Measurements from ENCODE around the gene TSC2. TPM values are rescaled to one million over a fixed set of nuclear protein-coding genes. Genes with fewer than 3 reads are reported as not detected.
"Not testable (repeated sequence)": the region's sequence is repeated elsewhere in the genome, so short reads cannot be mapped to it uniquely, and the experiment has no call there.

The TSC2 gene
- total RNA-seq, 4 donors from 2014 or later = 98.4 to 220 (median 141) TPM

- Histone ChIP-seq H3K27ac (no peak overlapping the region), H3K36me3 (peaks cover 0 to 76% (median 0%) of the 10 kb centered on the region in 3 donors)
Measured at GRCh38 chr16:2095918-2096582, 48.3 kb downstream of the TSC2 start.

GRCh38 chr16:2096853-2097595, 49.2 kb downstream of the TSC2 start:
- Histone ChIP-seq H3K9me3 (no peaks in the 10 kb centered on the region), H3K4me1 (peaks cover 0 to 14% (median 0%) of the 10 kb centered on the region in 4 donors), H3K27me3 (no peaks in the 10 kb centered on the region), H3K36me3 (peaks cover 0 to 76% (median 0%) of the 10 kb centered on the region in 3 donors), H3K4me3 (no peak overlapping the region), H3K27ac (no peak overlapping the region)
- DNase-seq = no peak
- no peak for TF ChIP-seq POLR2A (IDR thresholded peaks at IDR 0.05)
- TF ChIP-seq CTCF (IDR thresholded peaks at IDR 0.05) = no peak

More at GRCh38 chr16:2095918-2096582, 48.3 kb downstream of the TSC2 start:
- Histone ChIP-seq H3K9me3 (no peaks in the 10 kb centered on the region), H3K27me3 (no peaks in the 10 kb centered on the region), H3K4me1 (peaks cover 0 to 21% (median 0%) of the 10 kb centered on the region in 4 donors), H3K4me3 (no peak overlapping the region)
- no peak for TF ChIP-seq CTCF (IDR thresholded peaks at IDR 0.05)
- TF ChIP-seq POLR2A (IDR thresholded peaks at IDR 0.05) = no peak
- DNase-seq = no peak

- DNase-seq, H3K4me1 ChIP-seq, H3K4me3 ChIP-seq, H3K9me3 ChIP-seq, H3K27ac ChIP-seq, H3K27me3 ChIP-seq: not testable (repeated sequence)
- peaks cover 0 to 76% (median 0%) of the 10 kb centered on the region in 3 donors for H3K36me3 ChIP-seq
Measured at GRCh38 chr16:2097689-2098088, 49.9 kb downstream of the TSC2 start.

- not testable (repeated sequence) for H3K4me3 ChIP-seq, DNase-seq, H3K27me3 ChIP-seq, H3K4me1 ChIP-seq, H3K27ac ChIP-seq, H3K9me3 ChIP-seq
- peaks cover 0 to 64% (median 0%) of the 10 kb centered on the region in 3 donors for H3K36me3 ChIP-seq
Measured at GRCh38 chr16:2101581-2101980, 53.8 kb downstream of the TSC2 start.

GRCh38 chr16:2102471-2102870, 54.7 kb downstream of the TSC2 start:
- H3K27ac ChIP-seq = no peak overlapping the region
- TF ChIP-seq CTCF (IDR thresholded peaks at IDR 0.05) (no peak), POLR2A (IDR thresholded peaks at IDR 0.05) (no peak)
- no peaks in the 10 kb centered on the region for H3K9me3 ChIP-seq
- DNase-seq = no peak
- H3K27me3 ChIP-seq = no peaks in the 10 kb centered on the region
- no peak overlapping the region for H3K4me3 ChIP-seq
- no peaks in the 10 kb centered on the region for H3K4me1 ChIP-seq
- peaks cover 0 to 58% (median 0%) of the 10 kb centered on the region in 3 donors for H3K36me3 ChIP-seq

- H3K9me3 ChIP-seq, H3K4me3 ChIP-seq, H3K27me3 ChIP-seq, H3K27ac ChIP-seq, DNase-seq, H3K4me1 ChIP-seq: not testable (repeated sequence)
- H3K36me3 ChIP-seq = peaks cover 0 to 61% (median 0%) of the 10 kb centered on the region in 3 donors
Measured at GRCh38 chr16:2104464-2104863, 56.7 kb downstream of the TSC2 start.

- not testable (repeated sequence) for H3K9me3 ChIP-seq, H3K27ac ChIP-seq, H3K4me3 ChIP-seq, H3K27me3 ChIP-seq, H3K4me1 ChIP-seq, DNase-seq
- H3K36me3 ChIP-seq = peaks cover 0 to 60% (median 0%) of the 10 kb centered on the region in 3 donors
Measured at GRCh38 chr16:2105291-2105690, 57.5 kb downstream of the TSC2 start.

- H3K4me1 ChIP-seq, H3K27ac ChIP-seq, H3K9me3 ChIP-seq, H3K4me3 ChIP-seq, H3K27me3 ChIP-seq, DNase-seq: not testable (repeated sequence)
- peaks cover 0 to 63% (median 0%) of the 10 kb centered on the region in 3 donors for H3K36me3 ChIP-seq
Measured at GRCh38 chr16:2105769-2106168, 58.0 kb downstream of the TSC2 start.

GRCh38 chr16:2106211-2106610, 58.4 kb downstream of the TSC2 start:
- not testable (repeated sequence) for H3K4me3 ChIP-seq, H3K27me3 ChIP-seq, H3K27ac ChIP-seq, H3K9me3 ChIP-seq, DNase-seq, H3K4me1 ChIP-seq
- H3K36me3 ChIP-seq = peaks cover 0 to 67% (median 0%) of the 10 kb centered on the region in 3 donors

- not testable (repeated sequence) for H3K27me3 ChIP-seq, H3K4me1 ChIP-seq, H3K4me3 ChIP-seq, H3K27ac ChIP-seq, DNase-seq, H3K9me3 ChIP-seq
- peaks cover 0 to 77% (median 0%) of the 10 kb centered on the region in 3 donors for H3K36me3 ChIP-seq
Measured at GRCh38 chr16:2107121-2107790, 59.5 kb downstream of the TSC2 start.

GRCh38 chr16:2107791-2108125, 60.0 kb downstream of the TSC2 start:
- H3K9me3 ChIP-seq, H3K4me3 ChIP-seq, H3K27me3 ChIP-seq, H3K4me1 ChIP-seq, DNase-seq, H3K27ac ChIP-seq: not testable (repeated sequence)
- H3K36me3 ChIP-seq = peaks cover 0 to 77% (median 0%) of the 10 kb centered on the region in 3 donors

Measured in Peyer's patch (tissue), 4 donors.